BLaER1 treated with 17β-estradiol and CSF1 and Interleukin-3, amounts not matched to agents 10 nM and 100 nM (cell line): Measurements from ENCODE around the gene HAND1.

Experiments used
- H3K27ac ChIP-seq, 11 experiments: shearing (Covaris generic); formaldehyde crosslinking; 2 replicates each; pipeline ENCODE4 v1.8.1; 2022
- H3K27me3 ChIP-seq, 11 experiments: shearing (Covaris generic); formaldehyde crosslinking; 2 replicates each; pipeline ENCODE4 v1.8.1; 2022
- H3K36me3 ChIP-seq, 11 experiments: shearing (Covaris generic); formaldehyde crosslinking; 2 replicates each; pipeline ENCODE4 v1.8.1; 2022
- H3K4me1 ChIP-seq, 10 experiments: shearing (Covaris generic); formaldehyde crosslinking; 2 replicates each; pipeline ENCODE4 v1.8.1; 2022
- H3K4me2 ChIP-seq, 11 experiments: shearing (Covaris generic); formaldehyde crosslinking; 2 replicates each; pipeline ENCODE4 v1.8.1; 2022
- H3K4me3 ChIP-seq, 10 experiments: shearing (Covaris generic); formaldehyde crosslinking; 2 replicates each; pipeline ENCODE4 v1.8.1; 2022
- H3K9ac ChIP-seq, 11 experiments: shearing (Covaris generic); formaldehyde crosslinking; 2 replicates each; pipeline ENCODE4 v1.8.1; 2022
- H3K9me3 ChIP-seq, 11 experiments: shearing (Covaris generic); formaldehyde crosslinking; replicated peaks in 1 of 11; 2 replicates each; pipeline ENCODE4 v1.8.1; 2022
- H4K20me1 ChIP-seq, 11 experiments: shearing (Covaris generic); formaldehyde crosslinking; 2 replicates each; pipeline ENCODE4 v1.8.1; 2022
- Cebpa-rat ChIP-seq, 11 experiments: shearing (Covaris generic); IDR thresholded peaks; 2 replicates each; pipeline ENCODE4 v1.8.1; 2022

The HAND1 gene

DNA sequence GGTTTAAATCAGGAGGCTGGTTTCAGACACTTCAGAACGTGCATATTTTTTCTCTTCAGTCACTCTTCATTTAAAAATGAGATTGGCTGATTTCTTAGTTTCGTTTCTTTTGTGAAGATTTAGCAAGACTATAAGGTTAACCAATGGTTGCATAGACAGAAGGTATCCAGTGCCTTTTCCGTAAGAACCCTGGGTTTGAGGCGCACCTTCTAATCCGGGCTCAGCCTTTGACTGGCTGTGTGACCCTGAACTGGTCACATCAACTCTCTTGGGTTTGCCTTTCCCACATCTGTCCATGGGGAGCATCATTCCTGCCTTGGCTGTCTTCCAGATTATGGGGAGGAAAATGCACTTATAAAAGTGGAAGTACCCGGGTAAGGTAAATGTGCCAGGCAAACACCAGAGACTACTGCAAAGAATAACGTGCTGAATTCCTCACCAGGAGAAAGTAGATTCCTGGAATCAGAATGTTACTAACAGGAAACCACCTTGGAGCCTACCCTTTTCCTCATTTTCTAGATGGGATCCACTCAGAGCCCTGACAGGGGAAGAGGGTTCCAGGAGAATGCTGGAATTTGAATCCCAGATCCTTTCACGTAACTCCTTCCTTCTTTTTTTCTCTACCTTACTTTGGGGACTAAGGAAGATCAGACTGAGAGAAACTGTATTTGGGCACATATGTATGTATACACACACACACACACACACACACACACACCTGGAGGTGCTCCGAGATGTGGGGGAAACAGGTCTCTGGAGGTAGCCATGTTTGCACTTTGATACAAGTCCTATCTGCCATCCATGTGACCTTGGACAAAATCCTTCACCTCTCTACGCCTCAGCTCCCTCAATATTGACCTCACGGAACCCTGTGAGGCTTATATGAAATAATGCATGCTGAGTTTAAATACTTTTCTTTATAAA is 6.8 kb downstream of the HAND1 start:
- TF ChIP-seq Cebpa-rat (IDR thresholded peaks at IDR 0.05), result no peak
- Histone ChIP-seq H4K20me1 (peaks cover 0 to 35% (median 28%) of the 10 kb centered on the region in 11 experiments; a peak in 15 of 22 replicates), H3K4me1 (peaks cover 0 to 6% (median under 1%) of the 10 kb centered on the region in 10 experiments; a peak in 4 of 20 replicates), H3K4me3 (no peak overlapping the region), H3K27ac (no peak overlapping the region), H3K27me3 (peaks cover 63 to 75% (median 69%) of the 10 kb centered on the region in 11 experiments), H3K36me3 (no peaks in the 10 kb centered on the region), H3K4me2 (no peak overlapping the region), H3K9me3 (peaks cover 0 to 15% (median 9%) of the 10 kb centered on the region in 11 experiments; a peak in 14 of 22 replicates), H3K9ac (no peak overlapping the region)

- H3K4me3 ChIP-seq, result no peak overlapping the region
- no peak for TF ChIP-seq Cebpa-rat (IDR thresholded peaks at IDR 0.05)
- peaks cover 53 to 64% (median 58%) of the 10 kb centered on the region in 11 experiments for H3K27me3 ChIP-seq
- H3K36me3 ChIP-seq, result no peaks in the 10 kb centered on the region
- peaks cover 0 to 27% (median 21%) of the 10 kb centered on the region in 11 experiments; a peak in 14 of 22 replicates for H4K20me1 ChIP-seq
- H3K9me3 ChIP-seq, result peaks cover 0 to 4% (median 0%) of the 10 kb centered on the region in 11 experiments; a peak in 1 of 22 replicates
- H3K4me2 ChIP-seq, result no peak overlapping the region
- no peak overlapping the region for H3K27ac ChIP-seq
- H3K4me1 ChIP-seq, result peaks cover 0 to 7% (median 2%) of the 10 kb centered on the region in 10 experiments; a peak in 5 of 20 replicates
- no peak overlapping the region for H3K9ac ChIP-seq
Measured at GRCh38 chr5:154470137-154470536, 7.9 kb downstream of the HAND1 start.

GRCh38 chr5:154467655-154468354 is 10.2 kb downstream of the HAND1 start:
- no peak overlapping the region for H3K27ac ChIP-seq
- TF ChIP-seq Cebpa-rat (IDR thresholded peaks at IDR 0.05), result no peak
- no peak overlapping the region for H3K4me3 ChIP-seq
- no peaks in the 10 kb centered on the region for H3K9me3 ChIP-seq
- H3K36me3 ChIP-seq, result no peaks in the 10 kb centered on the region
- no peak overlapping the region for H3K9ac ChIP-seq
- H3K4me1 ChIP-seq, result peaks cover 0 to 11% (median 0%) of the 10 kb centered on the region in 10 experiments; a peak in 4 of 20 replicates
- H4K20me1 ChIP-seq, result peaks cover 0 to 6% (median 3%) of the 10 kb centered on the region in 11 experiments; a peak in 10 of 22 replicates
- peaks cover 29 to 41% (median 35%) of the 10 kb centered on the region in 11 experiments for H3K27me3 ChIP-seq
- H3K4me2 ChIP-seq, result peak overlapping the region in 2 of 11 experiments; percentile 1 to 19; a peak in 1 of 22 replicates

GRCh38 chr5:154466671-154467070 is 11.4 kb downstream of the HAND1 start:
- Histone ChIP-seq H3K36me3 (no peaks in the 10 kb centered on the region), H3K27me3 (peaks cover 18 to 30% (median 24%) of the 10 kb centered on the region in 11 experiments), H3K4me2 (no peak overlapping the region), H3K9me3 (no peaks in the 10 kb centered on the region), H3K27ac (no peak overlapping the region), H3K4me3 (no peak overlapping the region), H3K4me1 (peaks cover 0 to 11% (median 0%) of the 10 kb centered on the region in 10 experiments; a peak in 4 of 20 replicates), H3K9ac (no peak overlapping the region), H4K20me1 (peaks cover 0 to 4% (median 0%) of the 10 kb centered on the region in 11 experiments; a peak in 3 of 22 replicates)
- TF ChIP-seq Cebpa-rat (IDR thresholded peaks at IDR 0.05), result no peak

GRCh38 chr5:154466147-154466546 is 11.9 kb downstream of the HAND1 start:
- TF ChIP-seq Cebpa-rat (IDR thresholded peaks at IDR 0.05), result no peak
- peaks cover 0 to 13% (median 4%) of the 10 kb centered on the region in 10 experiments; a peak in 9 of 20 replicates for H3K4me1 ChIP-seq
- no peak overlapping the region for H3K9ac ChIP-seq
- H3K9me3 ChIP-seq, result no peaks in the 10 kb centered on the region
- H4K20me1 ChIP-seq, result peaks cover 0 to 9% (median 2%) of the 10 kb centered on the region in 11 experiments; a peak in 7 of 22 replicates
- H3K4me3 ChIP-seq, result no peak overlapping the region
- H3K4me2 ChIP-seq, result no peak overlapping the region
- H3K36me3 ChIP-seq, result no peaks in the 10 kb centered on the region
- peaks cover 13 to 24% (median 18%) of the 10 kb centered on the region in 11 experiments for H3K27me3 ChIP-seq
- H3K27ac ChIP-seq, result no peak overlapping the region

DNA sequence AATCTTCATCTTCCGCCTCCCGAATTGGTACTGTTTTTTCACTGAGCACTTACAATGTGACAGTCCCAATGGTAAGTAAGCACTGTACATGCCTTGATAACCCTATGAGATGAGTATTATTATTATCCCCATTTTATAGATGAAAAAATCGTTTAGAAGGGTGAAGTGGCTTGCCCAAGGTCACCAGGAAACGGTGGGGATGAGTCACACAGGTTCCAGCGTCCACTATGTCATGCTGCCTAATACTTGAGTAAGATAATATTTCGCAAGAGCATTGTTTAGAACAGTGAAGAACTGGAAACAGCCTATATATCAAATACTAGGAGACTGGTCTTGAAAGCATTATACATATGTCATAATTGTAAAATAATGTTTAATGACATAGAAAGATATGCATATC is 12.9 kb downstream of the HAND1 start:
- Histone ChIP-seq H3K27me3 (peaks cover 3 to 14% (median 9%) of the 10 kb centered on the region in 11 experiments), H3K9ac (no peak overlapping the region), H3K4me3 (no peak overlapping the region), H3K9me3 (no peaks in the 10 kb centered on the region), H3K4me1 (peaks cover 0 to 22% (median 7%) of the 10 kb centered on the region in 10 experiments; a peak in 10 of 20 replicates), H3K36me3 (peaks cover 0 to 4% (median 0%) of the 10 kb centered on the region in 11 experiments; a peak in 3 of 22 replicates), H3K4me2 (peak overlapping the region in 1 of 11 experiments; percentile 16; a peak in 1 of 22 replicates), H3K27ac (no peak overlapping the region), H4K20me1 (peaks cover 0 to 18% (median 11%) of the 10 kb centered on the region in 11 experiments; a peak in 7 of 22 replicates)
- peak in 3 of 11 experiments; percentile 38 to 61 (median 55); a peak in 2 of 22 replicates for TF ChIP-seq Cebpa-rat (IDR thresholded peaks at IDR 0.05)

DNA sequence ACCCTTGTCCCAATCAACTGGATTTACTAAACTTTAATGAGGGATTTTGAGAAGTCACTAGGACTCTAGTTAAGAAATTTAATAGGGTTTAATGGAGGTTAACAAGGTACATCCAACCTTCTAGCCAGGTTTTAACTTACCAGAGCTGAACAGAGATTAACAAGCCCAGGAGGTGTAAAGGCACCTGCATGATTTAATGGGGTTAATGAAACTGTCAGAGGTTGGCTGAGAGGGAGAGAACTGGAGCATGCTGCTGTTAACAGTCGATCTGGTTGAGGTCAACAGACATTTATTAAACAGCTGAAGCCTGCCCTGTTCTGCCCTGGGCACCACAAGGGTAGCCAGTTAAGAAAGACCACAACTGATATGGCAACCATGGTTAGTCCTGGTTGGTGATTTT is 13.6 kb downstream of the HAND1 start:
- H3K36me3 ChIP-seq, result peaks cover 0 to 11% (median 0%) of the 10 kb centered on the region in 11 experiments; a peak in 5 of 22 replicates
- peaks cover 0 to 19% (median 12%) of the 10 kb centered on the region in 11 experiments; a peak in 6 of 22 replicates for H4K20me1 ChIP-seq
- H3K27ac ChIP-seq, result no peak overlapping the region
- no peak overlapping the region for H3K9ac ChIP-seq
- peaks cover 0 to 9% (median 4%) of the 10 kb centered on the region in 11 experiments; a peak in 9 of 22 replicates for H3K27me3 ChIP-seq
- no peaks in the 10 kb centered on the region for H3K9me3 ChIP-seq
- H3K4me2 ChIP-seq, result no peak overlapping the region
- peaks cover 0 to 22% (median 7%) of the 10 kb centered on the region in 10 experiments; a peak in 10 of 20 replicates for H3K4me1 ChIP-seq
- H3K4me3 ChIP-seq, result no peak overlapping the region
- TF ChIP-seq Cebpa-rat (IDR thresholded peaks at IDR 0.05), result no peak

DNA sequence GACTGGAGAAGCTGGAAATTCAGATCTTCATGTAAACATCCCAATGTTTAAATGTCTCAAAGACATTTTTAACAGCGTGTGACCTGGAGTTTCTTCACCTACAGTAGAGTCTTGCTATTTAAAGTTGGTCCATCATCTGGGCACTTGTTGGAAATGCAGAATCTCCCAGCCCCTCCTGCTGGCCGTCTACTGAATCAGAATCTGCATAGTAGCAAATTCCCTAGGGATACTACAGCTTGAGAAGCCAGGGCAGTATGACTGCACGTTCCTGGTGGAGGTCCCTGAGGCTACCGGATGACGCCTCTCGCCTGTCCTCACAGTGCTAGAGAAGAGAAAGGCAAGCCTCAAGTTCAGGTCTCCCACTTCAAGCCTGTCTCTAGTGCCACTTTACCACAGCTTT is 16.5 kb downstream of the HAND1 start:
- H3K4me1 ChIP-seq, result peaks cover 0 to 22% (median 7%) of the 10 kb centered on the region in 10 experiments; a peak in 8 of 20 replicates
- peaks cover 22 to 40% (median 28%) of the 10 kb centered on the region in 11 experiments for H3K36me3 ChIP-seq
- no peaks in the 10 kb centered on the region for H3K27me3 ChIP-seq
- H3K4me3 ChIP-seq, result no peak overlapping the region
- no peak for TF ChIP-seq Cebpa-rat (IDR thresholded peaks at IDR 0.05)
- no peak overlapping the region for H3K9ac ChIP-seq
- H3K27ac ChIP-seq, result no peak overlapping the region
- H4K20me1 ChIP-seq, result peaks cover 0 to 19% (median 11%) of the 10 kb centered on the region in 11 experiments; a peak in 6 of 22 replicates
- peak overlapping the region in 2 of 11 experiments; percentile 21 to 29; a peak in 1 of 22 replicates for H3K4me2 ChIP-seq
- no peaks in the 10 kb centered on the region for H3K9me3 ChIP-seq
